ENCODE results near the gene CLEC3B.
"Not testable (repeated sequence)": the region's sequence is repeated elsewhere in the genome, so short reads cannot be mapped to it uniquely, and the experiment has no call there.

The CLEC3B gene

GRCh38 chr3:45037720-45038455 is 11.8 kb downstream of the CLEC3B start:
- DNase-seq: peak; percentile 77 to 90

- DNase-seq: no peak
These were observed 15.6 kb downstream of the CLEC3B start for GRCh38 chr3:45041666-45042065.

- no peak for DNase-seq
These were observed 16.1 kb downstream of the CLEC3B start for GRCh38 chr3:45042162-45042561.

- DNase-seq: no peak
These were observed 17.7 kb downstream of the CLEC3B start for GRCh38 chr3:45043728-45044299.

- no peak for DNase-seq
These were observed 22.1 kb downstream of the CLEC3B start for GRCh38 chr3:45048244-45048643.

GRCh38 chr3:45049807-45050206 is 23.7 kb downstream of the CLEC3B start:
- DNase-seq: no peak

- DNase-seq: no peak
These were observed 25.6 kb downstream of the CLEC3B start for GRCh38 chr3:45051685-45052084.

- not testable (repeated sequence) for DNase-seq
These were observed 27.7 kb downstream of the CLEC3B start for GRCh38 chr3:45053805-45054195.

- peak in 1 of 2 experiments; percentile 36 for DNase-seq
These were observed 28.2 kb downstream of the CLEC3B start for GRCh38 chr3:45054196-45054857.

- DNase-seq: no peak
These were observed 28.9 kb downstream of the CLEC3B start for GRCh38 chr3:45055032-45055410.

GRCh38 chr3:45055411-45056143 is 29.5 kb downstream of the CLEC3B start:
- DNase-seq: peak in 1 of 2 experiments; percentile 10

- no peak for DNase-seq
These were observed 30.7 kb downstream of the CLEC3B start for GRCh38 chr3:45056608-45057301.

GRCh38 chr3:45057557-45057956 is 31.5 kb downstream of the CLEC3B start:
- DNase-seq: no peak

- no peak for DNase-seq
These were observed 33.0 kb downstream of the CLEC3B start for GRCh38 chr3:45059132-45059531.

- no peak for DNase-seq
These were observed 34.2 kb downstream of the CLEC3B start for GRCh38 chr3:45060165-45060892.

GRCh38 chr3:45062697-45063070 is 36.6 kb downstream of the CLEC3B start:
- no peak for DNase-seq

- DNase-seq: no peak
These were observed 38.6 kb downstream of the CLEC3B start for GRCh38 chr3:45064512-45065372.

GRCh38 chr3:45065373-45065720 is 39.2 kb downstream of the CLEC3B start:
- DNase-seq: no peak

- no peak for DNase-seq
These were observed 40.2 kb downstream of the CLEC3B start for GRCh38 chr3:45066109-45066801.

- no peak for DNase-seq
These were observed 41.4 kb downstream of the CLEC3B start for GRCh38 chr3:45067486-45067885.

GRCh38 chr3:45067941-45068340 is 41.8 kb downstream of the CLEC3B start:
- DNase-seq: no peak

Data from NCI-H446 (cell line).